Muscle of arm (tissue), 12 donors: ENCODE results near the gene CACNA2D2. TPM values are rescaled to one million over a fixed set of nuclear protein-coding genes. Genes with fewer than 3 reads are reported as not detected.

Experiments used
- DNase-seq: peaks from one replicate; pipeline ENCODE4 v3.0.0-alpha.2; 2013
- polyA plus RNA-seq, 12 donors: library from polyadenylated mRNA; unstranded; fragments of 120-200 nt; gene quantifications; one replicate each; pipeline ENCODE4 v1.2.1, GENCODE V29; 2013; ENCODE audit not compliant: insufficient read length in 12 of 12

Gene CACNA2D2
- polyA plus RNA-seq, 12 donors, result 5.0 to 12.5 (median 7.7) TPM; not detected in 1

- DNase-seq, result no peak
Observed at GRCh38 chr3:50502225-50502583, 1.2 kb downstream of the CACNA2D2 start.

- DNase-seq, result peak; percentile 37
Observed at GRCh38 chr3:50495609-50496423, 7.6 kb downstream of the CACNA2D2 start.

GRCh38 chr3:50494126-50494525 lies 9.3 kb downstream of the CACNA2D2 start:
- DNase-seq, result no peak

- no peak for DNase-seq
Observed at GRCh38 chr3:50493623-50494022, 9.8 kb downstream of the CACNA2D2 start.

GRCh38 chr3:50493086-50493485 lies 10.3 kb downstream of the CACNA2D2 start:
- DNase-seq, result no peak

GRCh38 chr3:50491023-50491422 lies 12.4 kb downstream of the CACNA2D2 start:
- no peak for DNase-seq

- no peak for DNase-seq
Observed at GRCh38 chr3:50490424-50490823, 13.0 kb downstream of the CACNA2D2 start.

- no peak for DNase-seq
Observed at GRCh38 chr3:50487181-50487580, 16.3 kb downstream of the CACNA2D2 start.

- DNase-seq, result no peak
Observed at GRCh38 chr3:50486219-50486888, 17.1 kb downstream of the CACNA2D2 start.

- DNase-seq, result no peak
Observed at GRCh38 chr3:50484722-50485121, 18.7 kb downstream of the CACNA2D2 start.

- DNase-seq, result no peak
Observed at GRCh38 chr3:50483374-50483773, 20.1 kb downstream of the CACNA2D2 start.

- DNase-seq, result no peak
Observed at GRCh38 chr3:50481992-50482391, 21.4 kb downstream of the CACNA2D2 start.

GRCh38 chr3:50480471-50480870 lies 23.0 kb downstream of the CACNA2D2 start:
- DNase-seq, result no peak

- no peak for DNase-seq
Observed at GRCh38 chr3:50479523-50479922, 23.9 kb downstream of the CACNA2D2 start.

GRCh38 chr3:50478671-50479260 lies 24.7 kb downstream of the CACNA2D2 start:
- DNase-seq, result no peak

GRCh38 chr3:50478051-50478450 lies 25.4 kb downstream of the CACNA2D2 start:
- DNase-seq, result no peak

GRCh38 chr3:50475348-50475747 lies 28.1 kb downstream of the CACNA2D2 start:
- no peak for DNase-seq

- DNase-seq, result peak; percentile 32
Observed at GRCh38 chr3:50474717-50475116, 28.7 kb downstream of the CACNA2D2 start.

- DNase-seq, result no peak
Observed at GRCh38 chr3:50473768-50474167, 29.7 kb downstream of the CACNA2D2 start.

- DNase-seq, result no peak
Observed at GRCh38 chr3:50472958-50473357, 30.5 kb downstream of the CACNA2D2 start.

- no peak for DNase-seq
Observed at GRCh38 chr3:50470658-50471057, 32.8 kb downstream of the CACNA2D2 start.

- DNase-seq, result no peak
Observed at GRCh38 chr3:50467919-50468318, 35.5 kb downstream of the CACNA2D2 start.

GRCh38 chr3:50466177-50466576 lies 37.3 kb downstream of the CACNA2D2 start:
- DNase-seq, result no peak
